NCI-H1092 treated with DMSO at 0.1 percent for 48 hours (cell line): ENCODE results near the gene FIP1L1.
A peak's percentile ranks its signal among the peaks of the same experiment; 100 is the strongest.

Experiments used
- DNase-seq: peaks from one replicate; lab custom pipeline; 2025; lab: John Stamatoyannopoulos, UW

FIP1L1 gene

DNA sequence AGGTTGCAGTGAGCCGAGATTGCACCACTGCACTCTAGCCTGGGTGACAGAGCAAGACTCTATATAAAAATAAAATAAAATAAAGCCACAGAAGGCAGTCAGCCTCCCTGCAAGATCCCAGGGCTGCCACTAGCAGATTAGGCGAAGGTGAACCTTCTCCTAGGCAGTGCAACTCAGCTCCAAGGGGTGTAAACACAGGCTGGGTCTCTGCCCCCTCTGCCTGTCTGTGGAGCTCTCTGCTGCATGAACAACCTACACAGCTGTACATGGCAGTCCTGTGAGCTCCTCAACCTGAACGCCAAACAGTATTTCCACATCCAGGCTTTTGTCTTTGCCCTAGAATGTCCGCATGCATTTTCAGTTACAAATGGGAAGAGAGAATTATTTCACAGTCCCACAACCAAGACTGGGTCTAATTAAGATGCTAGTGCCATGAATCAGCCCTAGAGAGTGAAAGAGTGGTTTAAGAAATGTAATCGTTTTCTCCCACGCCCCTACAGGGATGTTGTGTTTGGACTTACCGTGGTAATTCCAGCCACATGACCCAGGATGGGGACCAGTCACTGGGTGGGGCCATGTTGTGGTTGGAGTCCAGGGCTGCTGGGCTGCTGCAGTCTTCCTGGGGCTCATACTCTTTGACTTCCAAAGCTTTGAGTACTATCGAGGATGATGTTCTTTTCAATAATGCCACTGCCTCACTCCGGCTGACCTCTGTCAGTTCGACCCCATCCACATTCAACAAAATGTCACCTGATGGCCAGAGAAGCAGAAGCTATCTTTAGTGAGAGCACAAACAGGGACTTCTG lies 99.0 kb downstream of the FIP1L1 start:
- no peak for DNase-seq

DNA sequence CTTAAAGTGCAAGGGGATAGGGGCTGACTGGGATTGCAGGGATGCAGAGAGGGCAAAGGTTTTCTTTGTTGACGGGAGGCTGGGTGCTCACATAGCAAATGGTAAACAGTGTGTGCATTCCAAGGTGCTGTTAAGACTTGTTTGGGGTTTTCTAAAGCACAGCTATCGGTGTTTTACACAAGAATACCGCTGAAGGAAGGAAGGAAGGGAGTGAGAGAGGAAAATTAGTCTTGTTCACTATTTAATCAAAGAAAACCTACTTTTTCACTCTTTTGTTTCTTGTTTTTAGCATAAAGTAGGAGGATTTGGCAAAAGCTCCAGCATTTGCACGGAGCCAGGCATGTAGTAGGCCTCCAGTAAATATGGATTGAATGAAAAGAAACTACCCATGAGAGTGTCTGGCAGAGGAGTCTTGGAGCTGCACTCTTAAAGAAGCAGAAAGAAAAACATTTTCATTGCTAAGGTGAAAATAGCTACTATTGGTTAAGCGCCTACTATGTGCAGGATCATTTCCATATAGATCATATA lies 99.7 kb downstream of the FIP1L1 start:
- no peak for DNase-seq

DNA sequence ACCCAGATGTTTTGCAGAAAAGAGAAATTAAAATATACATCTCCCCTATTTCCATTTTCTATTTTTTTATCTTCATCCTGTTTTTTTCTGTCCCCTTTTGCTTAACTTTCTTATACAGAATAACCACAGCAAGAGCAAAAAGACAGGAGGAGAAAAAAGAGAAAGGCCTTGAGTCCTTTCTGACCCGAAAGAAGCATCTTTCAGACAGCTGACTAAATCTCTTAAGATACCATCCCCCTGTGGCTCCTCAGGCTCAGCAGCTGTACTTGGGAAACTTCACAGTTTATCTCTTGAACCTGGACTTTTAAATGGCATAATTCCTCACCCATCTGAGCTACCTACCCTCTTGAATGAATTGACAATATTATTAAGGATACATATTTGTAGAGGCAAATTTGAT lies 100.2 kb downstream of the FIP1L1 start:
- no peak for DNase-seq

DNA sequence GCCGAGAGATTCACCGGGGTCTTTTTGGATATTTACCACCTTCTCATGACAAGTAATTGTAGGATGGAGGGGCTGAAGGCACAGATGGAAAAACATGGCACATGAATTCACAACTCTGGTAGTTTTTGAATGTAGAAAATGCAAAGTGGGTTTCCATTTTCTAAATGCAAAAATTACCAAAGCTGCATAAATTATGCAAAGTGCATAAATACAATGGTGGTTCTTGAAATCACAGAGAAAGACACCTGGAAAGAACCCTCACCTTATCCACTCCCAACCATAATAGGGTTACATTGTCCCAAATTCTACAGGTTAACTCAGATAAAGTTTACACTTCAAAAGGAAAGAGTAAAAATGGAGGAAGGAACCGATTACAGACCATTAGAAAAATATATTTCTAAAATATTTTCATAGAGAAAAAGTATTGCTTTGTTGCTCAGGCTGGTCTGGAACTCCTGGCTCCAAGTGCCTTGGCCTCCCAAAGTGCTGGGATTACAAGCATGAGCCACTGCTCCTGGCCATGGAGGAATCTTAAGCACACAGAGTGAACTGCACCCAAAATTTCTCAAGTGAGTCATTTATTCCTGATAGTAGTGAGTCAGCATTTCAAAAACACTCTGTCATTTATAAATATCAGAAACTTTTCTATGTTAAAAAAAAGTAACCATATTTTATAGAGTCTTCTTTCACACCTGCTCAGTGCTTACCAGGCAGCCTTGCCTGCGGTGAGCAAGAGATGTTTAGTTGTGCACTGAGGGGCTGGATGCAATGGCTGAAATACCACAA lies 101.4 kb downstream of the FIP1L1 start:
- no peak for DNase-seq

DNA sequence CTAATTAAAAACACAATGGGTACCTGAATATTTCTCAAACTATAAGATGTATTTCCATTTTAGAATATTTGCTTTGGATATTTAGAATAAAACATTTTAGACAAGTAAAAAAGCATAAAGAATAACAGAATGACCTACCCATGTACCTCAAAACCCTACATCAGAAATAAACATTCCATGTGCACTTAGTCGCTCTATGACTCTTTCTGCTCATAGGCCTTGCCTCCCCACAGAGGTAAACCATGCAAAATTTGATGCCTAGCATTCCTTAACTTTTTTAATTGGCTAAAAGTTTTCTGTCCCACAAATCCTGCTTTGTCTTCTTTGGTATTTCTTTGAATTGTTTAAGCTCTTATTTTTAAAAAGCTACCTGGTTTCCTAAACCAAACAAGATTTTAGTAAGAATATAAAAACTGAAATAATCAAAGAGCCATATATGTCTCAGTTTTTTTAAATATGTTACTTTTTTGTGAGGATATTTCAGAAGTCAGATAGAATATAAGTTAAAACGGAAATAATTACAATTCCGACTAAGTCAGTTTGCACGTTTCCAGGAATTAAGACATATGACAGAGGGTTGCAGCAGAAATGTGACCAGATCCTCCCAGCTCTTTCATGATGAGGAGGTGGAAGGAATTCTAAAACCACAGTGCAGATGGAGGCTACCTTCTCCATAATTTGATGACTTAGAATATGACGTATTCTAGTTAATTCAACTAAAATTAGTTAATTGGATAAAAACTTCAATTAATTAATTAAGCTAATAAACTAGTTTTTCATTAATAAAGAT lies 102.5 kb downstream of the FIP1L1 start:
- no peak for DNase-seq

DNA sequence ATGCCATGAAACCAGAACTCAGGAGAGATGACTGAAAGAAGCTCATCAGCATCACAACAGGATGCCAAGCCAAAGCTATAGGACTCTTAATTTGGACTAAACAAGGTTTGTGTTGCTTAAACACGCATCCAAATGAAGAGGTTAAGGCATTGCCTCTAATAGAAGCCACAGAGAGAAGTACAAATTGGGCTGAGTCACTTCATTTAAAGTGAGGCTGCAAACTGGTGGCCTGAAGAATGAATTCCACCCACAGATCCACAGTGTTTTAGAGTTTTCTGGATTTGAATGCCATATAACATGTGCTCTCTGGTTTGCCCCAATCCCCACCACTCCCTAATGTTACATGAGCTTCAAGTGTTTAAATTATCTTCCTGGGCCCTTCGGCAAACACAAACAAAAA lies 103.5 kb downstream of the FIP1L1 start:
- DNase-seq = no peak

DNA sequence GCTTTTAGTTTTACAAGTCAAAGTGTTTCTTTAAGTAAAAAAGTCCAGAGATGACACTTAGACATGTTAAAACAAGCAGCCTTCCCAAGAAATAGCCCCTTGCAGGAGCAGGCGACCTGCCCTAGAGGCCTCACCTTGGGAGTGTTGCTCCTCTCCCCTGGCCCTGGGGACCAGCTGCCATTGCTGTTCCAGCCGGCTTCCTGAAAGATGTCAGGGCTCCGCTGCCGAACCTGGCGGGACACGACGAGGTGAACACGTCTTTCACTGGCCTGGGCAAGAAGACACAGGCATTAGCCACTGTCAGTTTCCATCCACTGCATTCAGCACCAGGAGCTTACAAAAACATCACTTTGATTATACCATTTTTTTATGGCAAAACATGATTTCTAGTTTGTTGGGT lies 104.1 kb downstream of the FIP1L1 start:
- DNase-seq = no peak

DNA sequence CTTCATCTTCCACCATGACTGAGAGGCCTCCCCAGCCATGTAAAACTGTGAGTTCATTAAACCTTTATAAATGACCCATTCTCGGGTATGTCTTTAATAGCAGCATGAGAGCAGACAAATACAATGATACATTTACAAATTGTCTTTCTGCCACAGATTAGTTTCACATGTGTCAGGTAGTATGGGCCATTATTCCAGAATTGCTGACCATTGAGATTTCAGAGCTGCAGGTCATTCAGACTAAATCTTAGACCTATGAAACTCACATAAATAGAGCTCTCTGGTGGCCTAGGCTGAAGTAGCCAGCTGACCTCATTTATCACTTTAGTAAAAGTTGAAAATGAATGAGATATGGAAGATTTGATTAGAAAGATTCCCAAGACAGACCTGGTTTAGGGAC lies 105.8 kb downstream of the FIP1L1 start:
- no peak for DNase-seq

DNA sequence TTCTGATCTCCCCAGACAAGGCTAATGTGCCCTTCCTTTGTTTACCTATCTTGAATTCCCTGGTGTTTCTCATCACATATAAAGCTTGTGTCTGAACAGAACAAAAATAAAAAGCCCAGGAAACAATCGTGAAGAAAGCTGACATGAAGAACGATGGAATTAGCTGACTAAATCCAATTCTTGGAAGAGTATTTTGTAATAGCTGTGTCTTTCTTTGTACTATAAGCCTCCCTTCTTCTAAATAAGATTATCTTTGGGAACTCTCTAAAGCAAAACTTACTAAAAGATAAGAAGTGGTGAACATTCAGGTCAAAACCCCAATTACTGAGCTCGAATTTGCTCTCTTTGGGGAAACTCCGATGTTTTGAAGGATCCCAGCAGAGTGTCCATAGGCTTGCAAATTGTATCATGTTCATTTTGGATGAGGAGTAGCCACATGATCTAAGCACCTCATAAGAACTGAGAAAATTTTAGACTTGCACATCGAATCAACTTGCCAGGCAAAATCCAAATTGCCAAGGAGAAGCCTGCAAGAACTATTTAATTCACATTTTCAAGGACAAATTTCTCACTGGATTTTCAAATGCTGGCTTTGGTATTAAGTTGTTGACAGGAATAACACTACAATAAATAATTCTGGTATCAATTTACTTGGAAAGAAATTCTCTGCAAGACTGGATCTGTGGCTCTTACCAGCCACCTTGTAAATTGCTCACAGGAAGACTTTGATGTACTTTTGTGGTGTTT lies 107.6 kb downstream of the FIP1L1 start:
- no peak for DNase-seq

DNA sequence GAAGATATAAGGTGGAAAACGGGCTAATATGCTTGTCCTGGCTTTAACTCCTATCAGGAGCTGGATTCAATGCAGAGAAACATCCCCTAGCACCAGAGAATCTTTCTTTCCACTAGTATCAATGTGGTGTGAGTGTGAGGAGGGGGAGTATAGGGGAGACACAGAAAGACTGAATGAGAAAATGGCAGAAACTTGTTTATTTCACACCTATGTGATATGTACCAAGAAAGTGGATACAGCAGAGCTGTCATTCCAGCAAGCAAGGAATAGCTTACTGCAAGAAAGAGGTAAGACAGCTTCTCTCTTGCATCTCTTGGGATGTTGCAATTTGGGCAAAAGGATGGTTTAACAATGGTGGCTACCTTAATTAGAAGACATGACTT lies 108.2 kb downstream of the FIP1L1 start:
- DNase-seq = no peak

DNA sequence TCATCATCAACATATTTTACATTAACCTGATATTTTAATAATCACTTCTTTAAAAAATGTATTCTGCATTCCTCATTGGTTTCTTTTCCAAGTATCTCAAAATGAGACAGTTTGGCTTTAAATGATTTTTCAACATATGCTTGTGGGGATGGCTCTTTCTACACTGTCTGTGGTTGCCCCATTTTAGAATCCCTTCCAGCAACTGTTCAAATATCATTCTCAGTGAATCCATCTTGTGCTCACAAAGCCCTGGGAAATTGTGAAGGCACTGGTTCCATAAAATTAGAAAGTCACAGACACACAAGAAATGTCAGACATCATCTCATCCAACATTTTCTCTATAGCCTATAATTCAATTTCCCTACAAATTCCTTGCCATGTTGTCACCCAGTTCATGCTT lies 110.3 kb downstream of the FIP1L1 start:
- DNase-seq = no peak

DNA sequence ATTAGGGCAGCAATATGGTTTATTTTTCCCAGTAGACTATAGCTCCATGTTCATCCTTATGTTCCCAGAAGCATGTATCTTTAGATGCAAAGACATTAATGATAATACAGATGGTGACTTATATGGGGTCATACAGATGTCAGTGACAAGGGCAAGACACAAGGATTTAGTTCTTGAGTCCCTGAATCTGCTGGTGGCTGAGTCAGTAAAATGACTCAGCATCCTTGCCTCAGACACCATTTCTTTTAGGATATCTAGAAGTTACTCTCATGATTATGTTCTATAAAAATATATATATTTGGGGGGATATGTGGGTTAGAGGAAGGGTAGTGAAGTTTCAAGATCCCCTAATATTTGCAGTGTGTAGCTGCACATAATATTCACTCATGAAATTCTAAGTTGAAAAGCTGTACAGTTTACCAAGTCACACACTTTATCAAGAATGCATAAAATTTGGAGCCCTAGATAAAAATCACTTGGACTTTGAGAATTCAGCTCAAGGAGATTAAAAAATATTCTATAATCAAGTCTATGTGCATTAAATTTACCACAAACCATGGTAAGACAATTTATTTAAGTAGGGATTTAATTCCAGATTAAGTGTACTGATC lies 111.9 kb downstream of the FIP1L1 start:
- DNase-seq = no peak

DNA sequence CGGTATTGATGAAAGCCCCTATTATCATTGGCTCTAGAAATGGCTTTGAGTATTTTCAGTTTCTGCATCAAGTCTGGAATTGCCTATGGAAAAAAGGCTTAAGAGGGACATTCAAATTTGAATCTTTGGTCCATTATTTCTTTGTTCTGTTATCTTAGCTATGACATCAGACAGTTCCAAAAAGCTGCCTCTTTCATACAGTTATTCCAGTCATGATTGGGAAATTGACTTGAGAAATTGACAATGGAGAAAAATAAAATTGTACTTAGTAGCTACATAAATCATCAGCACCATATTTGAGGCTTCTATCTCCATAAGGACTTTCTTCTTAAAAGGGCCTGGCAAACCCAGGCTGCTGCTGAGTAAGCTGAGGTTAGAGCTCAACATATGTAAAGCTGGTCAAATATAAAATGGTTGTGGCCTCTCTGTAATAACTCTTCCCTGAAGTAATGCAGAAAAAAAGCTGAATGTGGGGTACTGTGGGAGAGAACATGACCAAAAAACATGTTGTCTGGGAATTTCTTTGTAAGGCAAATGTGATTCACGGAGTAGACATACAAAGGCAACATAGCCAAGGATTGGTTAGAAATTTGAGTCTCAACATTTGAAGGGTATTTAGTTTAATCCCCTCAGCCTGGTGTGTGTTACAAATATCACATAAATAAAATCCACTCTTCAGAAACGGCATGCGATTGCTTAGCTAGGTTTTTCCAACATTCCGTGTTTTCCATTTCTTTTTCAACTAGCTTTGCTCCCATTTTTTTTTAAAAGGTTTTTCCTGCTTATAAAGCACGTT lies 112.9 kb downstream of the FIP1L1 start:
- DNase-seq = no peak

DNA sequence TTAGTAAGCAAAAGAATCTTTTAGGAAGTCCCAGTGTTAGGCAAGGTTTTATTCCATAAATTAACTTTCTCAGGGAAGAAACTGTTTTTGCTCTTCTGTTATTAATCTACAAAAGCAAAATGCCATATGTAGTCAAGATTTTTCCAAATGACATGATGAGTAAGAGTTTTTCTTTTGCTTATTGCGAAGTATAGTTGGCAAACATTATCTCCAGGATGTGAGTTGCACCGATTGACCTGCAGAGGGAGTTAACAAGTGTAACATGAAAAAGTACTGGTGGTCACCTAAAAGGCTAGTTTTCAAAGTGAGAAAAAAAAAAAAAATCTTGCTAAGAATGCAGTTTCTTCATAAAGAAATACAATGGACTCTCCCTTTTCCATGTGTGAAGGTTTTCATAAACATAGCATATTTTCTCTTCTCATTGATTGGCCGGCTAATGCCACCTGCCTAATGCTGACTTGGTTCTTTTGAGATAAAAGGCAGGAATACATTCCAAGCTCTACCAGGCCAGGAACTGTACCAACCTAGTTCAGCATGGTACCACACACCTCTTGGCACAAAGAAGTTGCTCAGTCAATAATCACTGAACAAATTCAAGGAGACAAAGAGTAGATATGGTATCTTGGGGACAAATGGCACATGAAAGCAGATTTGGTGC lies 113.7 kb downstream of the FIP1L1 start:
- peak; percentile 7 for DNase-seq

DNA sequence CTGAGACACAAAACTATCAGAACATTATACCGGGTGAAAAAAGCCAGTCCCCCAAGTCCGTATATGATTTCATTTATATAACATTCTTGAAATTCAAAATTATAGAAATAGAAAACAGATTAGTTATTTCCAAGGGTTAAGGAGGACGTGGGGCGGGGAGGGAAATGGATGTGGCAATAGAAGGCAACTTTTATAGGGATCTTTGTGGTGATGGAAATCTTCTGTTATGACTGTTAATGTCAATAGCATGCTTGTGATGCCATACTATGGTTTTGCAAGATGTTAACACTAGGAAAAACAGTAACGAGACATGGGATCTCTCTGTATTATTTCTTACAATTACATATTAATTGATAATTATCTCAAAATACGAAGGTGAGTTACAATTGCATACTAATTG lies 117.4 kb downstream of the FIP1L1 start:
- DNase-seq = no peak

DNA sequence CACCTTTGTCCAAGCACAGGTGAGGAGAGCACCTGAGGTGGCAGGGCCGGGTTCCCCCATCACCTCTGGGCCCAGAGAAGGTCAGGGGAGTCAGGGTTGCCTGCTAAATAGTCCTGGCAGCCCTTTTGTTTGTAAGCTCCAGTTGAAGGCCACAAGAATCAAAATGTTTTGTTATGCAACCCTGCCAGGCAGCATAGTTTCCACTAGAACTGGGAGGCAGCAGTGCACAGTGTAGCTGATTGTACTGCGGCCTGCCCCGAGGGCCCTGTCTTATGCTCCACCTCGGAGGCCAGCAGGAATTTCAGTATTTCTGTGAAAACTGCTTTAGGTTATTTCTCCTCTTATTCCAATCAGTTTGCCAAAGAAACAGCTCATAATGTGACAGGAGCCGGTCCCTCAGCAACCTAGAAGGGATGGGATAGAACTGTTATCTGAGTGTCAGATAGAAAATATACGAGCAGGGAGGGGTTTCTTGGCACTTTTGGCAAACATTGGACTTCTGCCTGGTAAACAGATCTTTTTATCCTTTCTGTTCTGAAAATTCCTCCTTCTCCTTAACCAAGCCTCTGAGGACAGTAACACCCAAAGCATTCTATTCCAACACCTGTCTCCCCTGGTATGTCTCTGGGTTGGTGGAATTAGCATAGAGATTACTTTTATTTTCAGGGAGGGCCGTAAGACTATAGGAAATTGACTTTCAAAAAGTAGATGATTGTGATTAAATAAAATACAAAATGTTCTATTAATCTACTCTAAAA lies 120.2 kb downstream of the FIP1L1 start:
- no peak for DNase-seq

DNA sequence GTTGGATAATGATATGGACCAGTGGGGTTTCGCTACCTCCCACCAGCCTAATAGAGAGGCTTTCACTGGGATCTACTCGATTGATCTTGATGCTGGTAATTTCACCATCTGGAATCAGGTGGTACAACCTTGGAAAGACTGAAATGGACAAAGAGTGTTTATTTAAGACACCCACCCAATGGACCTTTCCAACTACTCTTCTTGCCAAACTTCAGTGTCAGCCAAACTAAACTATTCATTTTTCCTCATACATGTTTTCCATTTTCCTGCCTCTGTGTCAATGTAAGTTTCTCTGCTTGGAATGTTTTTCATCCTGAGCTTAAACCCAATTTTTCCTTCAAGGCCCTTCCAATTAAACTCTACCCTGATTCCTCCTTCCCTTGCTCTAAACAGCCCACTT lies 121.3 kb downstream of the FIP1L1 start:
- DNase-seq = no peak

DNA sequence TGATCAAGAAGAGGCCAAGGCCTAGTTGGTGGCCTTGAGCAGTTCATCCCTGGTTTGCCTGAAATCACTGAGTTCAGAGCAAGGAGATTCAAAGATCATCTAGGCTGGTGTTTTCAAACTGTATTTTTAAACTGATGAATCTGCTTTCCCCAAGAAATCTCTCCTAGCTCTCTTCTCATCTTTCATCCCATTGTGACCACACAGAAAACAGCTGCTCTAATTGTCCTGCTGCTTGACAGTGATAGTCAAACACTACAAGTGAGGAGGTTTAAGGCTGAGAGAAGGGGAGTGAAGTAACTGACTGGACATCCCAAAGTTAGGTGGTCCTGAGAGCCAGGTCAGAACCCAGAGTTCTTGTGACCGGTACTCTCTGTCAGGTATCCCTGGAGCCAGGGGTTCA lies 122.3 kb downstream of the FIP1L1 start:
- DNase-seq = no peak

DNA sequence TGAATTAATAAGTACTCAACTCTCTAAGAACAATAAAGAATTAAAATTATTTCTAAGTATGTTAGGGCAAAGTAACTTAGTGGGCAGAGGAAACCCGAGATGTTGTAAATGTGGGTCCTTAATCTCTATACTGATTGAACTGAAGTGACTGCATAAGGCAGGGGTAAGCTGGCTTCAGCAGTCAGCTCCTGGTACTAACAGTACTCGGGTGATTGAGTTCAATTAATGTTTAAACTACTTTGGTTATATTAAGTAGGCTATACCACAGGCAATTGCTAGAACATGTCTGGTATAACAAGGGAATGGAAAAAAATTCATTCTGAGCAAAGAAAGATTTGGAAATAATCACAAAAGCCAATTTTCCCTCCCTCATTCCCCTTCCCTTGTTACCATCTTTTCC lies 123.1 kb downstream of the FIP1L1 start:
- DNase-seq = no peak
